ENCODE measurements around the gene NTRK3.

GRCh38 chr15:88090481-88091011 lies 166.0 kb downstream of the NTRK3 start:
- TF ChIP-seq CTCF (IDR thresholded peaks at IDR 0.05; ENCODE audit: low read depth, low read length, poor library complexity, severe bottlenecking) (no peak), EZH2phosphoT487 (IDR thresholded peaks at IDR 0.05; ENCODE audit: borderline replicate concordance, low read length) (no peak)
